Stimulated activated CD4-positive, alpha-beta T cell treated with anti-CD3 and anti-CD28 coated beads, Interleukin-1b, Interleukin-23, amount 100 ng/mL, for 24 hours (primary cell): ENCODE data around the gene MASP1.

ENCODE experiments used
- DNase-seq, 4 experiments: peaks; one replicate each; pipeline ENCODE4 v3.0.0-alpha.2; 2020; ENCODE audit warnings: low read depth in 4 of 4, low spot score in 1 of 4

The MASP1 gene

DNA sequence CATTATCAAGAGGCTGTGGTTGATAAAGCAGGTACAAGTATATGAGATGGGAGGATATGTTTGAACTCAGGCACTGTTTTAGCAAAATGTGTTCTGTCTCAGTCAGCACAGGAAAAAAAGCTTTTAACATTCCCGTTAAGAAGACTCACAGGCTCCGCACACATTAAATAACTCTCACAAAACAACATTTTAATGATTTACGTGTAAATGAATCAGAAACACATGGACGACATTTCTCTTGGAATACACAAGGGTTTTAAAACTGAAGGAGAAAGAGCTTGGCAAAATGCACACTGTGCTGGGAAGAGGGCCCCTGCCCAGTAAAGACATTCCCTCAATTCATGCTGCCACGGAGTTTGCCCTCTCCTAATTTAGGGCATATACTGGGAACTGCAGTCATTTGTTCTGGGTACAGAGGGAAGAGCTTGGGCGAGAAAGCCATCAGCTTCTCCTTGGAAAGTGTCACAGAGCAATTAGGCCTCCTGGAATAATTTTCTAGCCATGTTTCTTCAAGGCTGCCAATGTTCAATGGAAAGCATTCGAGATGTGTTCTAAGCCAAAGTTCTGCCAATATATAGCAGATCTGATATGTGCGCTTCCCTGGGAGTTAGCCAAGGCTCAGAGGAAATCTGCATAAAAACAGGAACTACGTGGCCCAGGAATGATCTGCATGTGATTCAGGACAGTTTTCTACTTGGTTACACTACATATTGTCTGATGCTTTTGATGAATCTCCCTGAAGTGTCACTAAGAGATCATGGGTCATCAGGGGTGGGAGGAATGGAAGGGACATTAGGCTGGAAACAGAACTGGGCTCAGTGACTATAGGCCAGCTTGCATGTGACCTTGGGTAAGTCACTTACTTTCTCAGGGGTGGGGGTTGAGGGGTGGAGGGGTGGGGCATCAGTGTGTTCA is 2.2 kb upstream of the MASP1 start:
- DNase-seq, result no peak

DNA sequence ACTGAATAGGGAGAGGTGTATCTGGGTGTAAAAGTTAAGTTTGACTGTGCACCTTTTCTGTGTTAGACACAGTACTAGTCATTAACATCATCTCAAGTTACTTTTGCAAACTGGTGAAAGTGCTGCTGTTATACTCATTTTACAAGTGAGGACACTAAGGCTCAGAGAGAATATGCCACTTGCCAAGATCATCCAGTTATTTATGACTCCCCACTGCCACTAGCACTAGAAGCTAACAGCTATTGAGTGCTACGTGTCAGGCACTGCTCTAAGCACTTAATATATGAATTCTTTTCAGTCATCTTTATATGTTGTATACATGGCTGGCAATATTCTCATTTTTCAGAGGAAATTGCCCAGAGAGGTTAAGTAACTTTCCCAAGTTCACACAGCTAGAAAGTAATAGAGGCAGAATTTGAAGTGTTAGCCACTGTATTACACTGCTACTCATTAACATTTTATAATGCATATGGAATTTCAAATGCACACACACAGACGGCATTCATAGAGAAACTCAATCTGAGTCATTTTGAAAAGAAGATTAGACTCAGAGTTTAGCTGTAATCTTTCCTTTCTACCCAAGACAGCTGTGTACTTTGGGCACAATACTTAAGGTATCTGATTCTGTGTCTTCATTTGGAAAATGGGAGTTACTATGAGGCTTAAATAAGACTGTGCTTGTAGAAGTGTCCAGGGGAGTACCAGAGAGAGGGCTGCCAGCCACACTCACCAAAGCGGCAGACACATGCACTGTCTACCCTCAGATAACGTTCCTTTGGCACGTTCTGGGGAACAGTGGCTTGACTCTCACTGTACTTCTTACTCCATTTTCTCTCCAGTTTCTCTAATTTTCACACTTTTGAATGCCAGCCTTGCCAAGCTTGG is 1.3 kb upstream of the MASP1 start:
- no peak for DNase-seq

GRCh38 chr3:187292181-187292580 is 644 bp upstream of the MASP1 start:
- DNase-seq, result no peak

GRCh38 chr3:187291001-187291511 is 481 bp downstream of the MASP1 start:
- no peak for DNase-seq

GRCh38 chr3:187290503-187290902 is 1.0 kb downstream of the MASP1 start:
- no peak for DNase-seq

- no peak for DNase-seq
Observed at GRCh38 chr3:187288855-187289605, 2.5 kb downstream of the MASP1 start.

GRCh38 chr3:187288131-187288854 is 3.2 kb downstream of the MASP1 start:
- no peak for DNase-seq

DNA sequence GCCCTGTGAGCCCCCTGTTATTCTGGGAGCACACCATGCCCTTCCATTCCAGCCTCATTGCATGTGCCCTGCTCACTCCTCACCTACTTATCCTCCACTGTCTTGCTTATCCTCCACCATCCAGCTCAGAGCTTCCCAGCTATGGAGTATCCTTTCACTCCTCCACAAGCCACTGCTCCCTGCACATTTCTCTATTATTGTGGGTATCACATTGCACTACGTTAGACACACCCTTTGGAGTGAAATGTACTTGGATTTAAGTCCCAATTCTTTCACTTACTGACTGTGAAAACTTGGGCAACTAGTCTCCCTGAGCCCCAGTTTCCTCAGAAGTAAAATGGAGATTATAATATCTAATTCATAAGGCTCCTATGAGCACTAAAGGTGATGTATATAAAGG is 4.3 kb downstream of the MASP1 start:
- DNase-seq, result no peak

GRCh38 chr3:187286467-187287059 is 5.0 kb downstream of the MASP1 start:
- no peak for DNase-seq

- DNase-seq, result no peak
Observed at GRCh38 chr3:187281191-187281714, 10.3 kb downstream of the MASP1 start.

DNA sequence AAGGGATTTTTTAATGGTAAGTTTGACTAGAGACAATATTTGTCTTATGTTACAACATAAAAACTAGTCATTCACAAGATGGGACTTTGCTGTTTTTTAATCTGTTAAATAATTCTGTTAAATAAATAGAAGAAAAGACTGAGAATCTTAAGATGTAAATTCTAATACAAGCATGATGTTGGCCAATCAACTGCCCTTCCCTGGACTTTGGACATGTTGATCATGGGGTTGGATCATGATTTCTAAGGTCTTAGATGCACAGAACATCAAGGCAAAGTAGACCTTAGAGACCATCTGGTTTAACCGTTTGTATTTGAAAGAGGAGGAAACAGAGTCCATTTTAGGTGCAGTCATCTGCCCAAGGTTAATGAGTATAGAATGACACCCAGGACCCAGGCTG is 10.9 kb downstream of the MASP1 start:
- no peak for DNase-seq

- DNase-seq, result no peak
Observed at GRCh38 chr3:187277129-187277462, 14.4 kb downstream of the MASP1 start.

DNA sequence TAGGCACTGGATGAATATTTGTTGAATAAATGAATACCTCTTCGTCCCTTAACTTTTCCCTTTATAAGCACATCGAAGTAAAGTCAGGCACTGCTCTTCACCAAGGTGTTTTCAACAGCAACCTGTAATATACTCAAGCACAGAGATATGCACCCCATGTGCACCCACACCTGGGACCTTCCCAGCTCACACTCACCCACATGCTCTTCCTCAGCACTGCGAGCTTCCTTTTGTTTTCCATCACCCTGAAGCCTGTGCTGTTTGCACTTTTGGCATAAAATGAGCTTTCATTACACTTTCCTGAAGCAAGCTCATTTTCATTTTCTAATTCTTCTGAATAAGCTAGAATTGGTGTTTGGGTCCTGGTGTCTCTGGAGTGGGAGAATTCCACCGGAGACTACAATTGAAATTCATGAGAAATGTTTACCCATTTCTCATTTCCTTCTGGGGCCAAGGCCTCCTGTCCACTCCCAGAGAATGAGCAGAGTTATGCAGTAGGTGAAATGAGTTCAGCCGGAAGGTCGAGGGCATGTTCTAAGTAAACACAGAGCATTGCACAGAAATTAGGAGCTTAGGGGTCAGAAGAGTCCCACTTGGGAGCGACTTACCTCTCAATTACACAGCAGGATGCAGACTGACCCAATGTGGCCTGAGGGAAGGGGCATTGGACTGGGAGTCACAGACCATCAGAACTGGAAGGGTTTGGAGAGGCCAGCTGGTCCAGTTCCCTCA is 15.0 kb downstream of the MASP1 start:
- DNase-seq, result no peak

DNA sequence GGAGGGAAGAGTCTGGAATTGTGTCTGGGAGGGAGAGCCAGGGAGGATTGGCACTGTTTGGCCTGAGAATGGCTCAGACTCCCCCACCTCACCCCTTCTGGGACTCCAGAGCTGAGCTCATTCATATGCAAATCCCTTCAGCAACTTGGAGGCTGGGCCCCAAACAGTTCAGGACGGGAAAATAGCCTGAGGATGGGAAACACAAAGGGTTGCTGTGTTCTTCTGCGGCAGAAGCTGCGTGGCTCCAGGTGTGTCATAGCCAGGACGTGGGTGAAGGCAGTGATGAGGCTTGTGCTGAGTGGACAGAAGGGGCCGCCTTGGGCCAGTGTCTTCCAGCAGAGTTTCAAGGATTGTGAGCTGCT is 16.6 kb downstream of the MASP1 start:
- no peak for DNase-seq

DNA sequence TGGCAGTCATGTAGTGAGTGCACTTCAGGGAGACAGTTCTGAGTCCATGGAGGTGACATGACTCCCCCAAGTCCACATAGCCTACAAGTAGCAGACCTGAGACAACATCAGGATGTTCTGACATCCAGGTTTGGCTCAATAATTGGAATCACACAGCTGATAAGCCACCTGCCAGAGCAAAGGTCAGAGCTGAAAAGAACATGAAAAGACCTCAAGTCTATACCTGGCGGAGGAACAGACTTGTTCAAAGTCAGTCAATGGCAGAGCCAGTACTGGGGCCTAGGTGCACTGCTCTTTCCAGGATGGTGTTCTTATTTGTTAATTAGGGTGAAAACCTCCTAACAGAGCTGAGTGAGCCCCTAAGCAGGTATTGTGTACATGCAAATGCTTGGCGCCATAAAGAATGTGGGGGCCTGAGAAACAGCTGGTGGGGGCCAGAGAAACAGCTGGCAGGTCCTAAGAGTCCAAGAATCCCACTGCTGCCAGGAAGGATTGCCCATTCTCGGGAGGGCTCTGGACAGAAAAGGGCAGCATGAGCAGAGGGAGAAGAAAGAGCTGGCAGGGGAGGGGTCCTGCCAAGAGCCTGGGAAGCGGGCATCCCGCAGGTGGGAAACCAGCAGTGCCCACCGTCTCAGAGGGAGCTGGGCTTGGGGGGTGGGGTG is 17.1 kb downstream of the MASP1 start:
- no peak for DNase-seq

GRCh38 chr3:187271582-187271981 is 20.0 kb downstream of the MASP1 start:
- DNase-seq, result no peak

GRCh38 chr3:187269486-187269885 is 22.1 kb downstream of the MASP1 start:
- no peak for DNase-seq

DNA sequence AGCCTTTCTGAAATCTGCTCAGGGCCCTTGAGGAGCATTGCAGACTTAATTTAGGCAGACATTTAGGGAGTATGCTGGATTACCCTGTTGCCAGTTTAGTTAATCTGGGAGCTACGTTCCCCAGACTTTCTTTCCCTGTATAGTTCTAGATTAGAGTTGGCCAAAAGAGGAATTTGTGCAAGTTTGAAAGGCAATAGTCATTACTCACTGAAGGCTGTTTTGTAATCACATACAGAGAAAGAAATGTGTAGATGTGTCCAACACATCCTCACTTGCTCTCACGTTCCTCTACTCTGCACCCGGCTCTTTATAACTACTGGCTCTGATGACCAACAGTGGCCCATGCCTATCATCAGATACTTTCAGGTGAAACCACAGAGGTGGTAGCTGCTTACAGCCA is 24.2 kb downstream of the MASP1 start:
- no peak for DNase-seq

DNA sequence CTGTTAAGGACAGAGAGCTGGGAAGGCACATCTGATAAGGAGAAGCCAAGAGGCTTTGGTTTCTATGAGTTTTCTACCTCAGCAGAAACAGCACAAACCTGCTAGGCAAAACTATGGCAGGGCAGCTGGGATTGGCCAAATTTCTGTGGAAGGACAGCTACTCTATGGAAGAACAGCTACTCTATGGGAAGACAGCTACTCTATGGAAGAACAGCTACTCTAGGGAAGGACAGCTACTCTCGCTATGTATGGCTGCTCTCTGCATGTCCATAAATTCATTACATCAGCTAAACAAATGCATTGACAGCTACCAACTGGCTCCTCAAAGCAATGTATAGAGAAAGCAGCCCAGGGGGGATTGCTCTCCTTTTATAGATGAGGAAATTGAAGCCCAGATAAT is 24.8 kb downstream of the MASP1 start:
- DNase-seq, result no peak
